ENCODE results near the gene DHX30.
"Not testable (repeated sequence)": the region's sequence is repeated elsewhere in the genome, so short reads cannot be mapped to it uniquely, and the experiment has no call there.

The DHX30 gene

GRCh38 chr3:47885168-47885567, 82.2 kb downstream of the DHX30 start:
- no peak for DNase-seq

DNA sequence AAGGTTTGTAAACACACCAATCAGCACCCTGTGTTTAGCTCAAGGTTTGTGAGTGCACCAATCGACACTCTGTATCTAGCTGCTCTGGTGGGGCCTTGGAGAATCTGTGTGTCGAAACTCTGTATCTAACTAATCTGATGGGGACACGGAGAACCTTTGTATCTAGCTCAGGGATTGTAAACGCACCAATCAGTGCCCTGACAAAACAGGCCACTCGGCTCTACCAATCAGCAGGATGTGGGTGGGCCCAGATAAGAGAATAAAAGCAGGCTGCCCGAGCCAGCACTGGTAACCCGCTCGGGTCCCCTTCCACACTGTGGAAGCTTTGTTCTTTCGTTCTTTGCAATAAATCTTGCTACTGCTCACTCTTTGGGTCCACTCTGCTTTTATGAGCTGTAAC, 85.1 kb downstream of the DHX30 start:
- not testable (repeated sequence) for DNase-seq

- DNase-seq = no peak
Observed at GRCh38 chr3:47888986-47889757, 86.2 kb downstream of the DHX30 start.

GRCh38 chr3:47890126-47890827, 87.3 kb downstream of the DHX30 start:
- DNase-seq = no peak

GRCh38 chr3:47890828-47891612, 88.1 kb downstream of the DHX30 start:
- no peak for DNase-seq

DNA sequence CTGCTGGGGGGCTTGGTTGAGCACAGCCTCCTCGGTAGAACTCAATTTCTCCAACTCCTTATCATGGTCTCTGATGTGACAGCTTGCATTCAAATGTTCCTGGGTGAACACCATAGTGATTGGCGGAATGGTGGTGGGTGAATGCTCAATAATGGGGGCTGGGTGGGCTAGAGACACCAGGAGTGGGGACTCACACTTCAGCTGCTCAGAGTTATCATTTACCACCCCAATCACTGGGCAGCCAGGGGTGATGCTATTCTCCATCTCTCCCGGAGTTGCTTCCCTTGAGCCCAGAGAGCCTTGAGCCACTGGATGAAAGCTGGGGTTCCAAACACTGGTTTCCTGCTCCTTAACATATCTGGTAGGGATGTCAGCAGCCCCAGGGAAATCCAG, 88.7 kb downstream of the DHX30 start:
- DNase-seq = no peak

DNA sequence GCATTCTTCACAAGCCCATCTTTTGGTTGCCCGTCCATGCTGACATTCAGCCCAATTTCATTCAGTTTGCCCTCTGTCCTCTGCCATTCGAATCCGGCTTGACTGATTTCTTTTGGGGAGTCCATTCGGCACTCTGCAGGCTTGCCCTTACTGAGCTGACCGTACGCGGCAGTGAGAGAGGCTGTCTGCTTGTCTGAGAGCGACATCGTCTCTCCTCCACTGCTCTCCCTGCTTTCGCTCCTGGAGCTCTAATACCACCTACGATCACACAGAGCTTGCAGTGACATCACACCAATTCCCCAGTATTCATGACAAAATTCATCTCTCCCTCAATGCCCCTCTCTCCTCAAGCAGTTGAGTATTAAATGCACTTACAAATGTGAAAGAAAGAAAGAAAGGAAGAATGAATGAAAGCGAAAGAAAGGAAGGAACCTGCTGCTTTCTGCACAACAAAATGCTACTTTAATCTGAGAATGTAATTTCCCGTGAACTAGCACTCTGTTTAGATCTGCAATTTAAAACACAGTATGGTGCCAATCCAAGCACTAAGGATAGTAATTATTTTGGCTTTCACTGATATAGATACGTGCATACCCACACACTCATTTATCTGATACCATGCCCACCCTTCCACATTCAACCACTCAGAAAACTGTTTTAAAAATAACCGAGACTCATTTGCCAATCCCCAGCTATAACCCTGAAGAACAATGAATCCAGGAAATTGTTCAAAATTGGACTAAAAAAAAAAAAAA, 89.5 kb downstream of the DHX30 start:
- no peak for DNase-seq

GRCh38 chr3:47895241-47895640, 92.3 kb downstream of the DHX30 start:
- DNase-seq = no peak

GRCh38 chr3:47896736-47897135, 93.8 kb downstream of the DHX30 start:
- DNase-seq = no peak

DNA sequence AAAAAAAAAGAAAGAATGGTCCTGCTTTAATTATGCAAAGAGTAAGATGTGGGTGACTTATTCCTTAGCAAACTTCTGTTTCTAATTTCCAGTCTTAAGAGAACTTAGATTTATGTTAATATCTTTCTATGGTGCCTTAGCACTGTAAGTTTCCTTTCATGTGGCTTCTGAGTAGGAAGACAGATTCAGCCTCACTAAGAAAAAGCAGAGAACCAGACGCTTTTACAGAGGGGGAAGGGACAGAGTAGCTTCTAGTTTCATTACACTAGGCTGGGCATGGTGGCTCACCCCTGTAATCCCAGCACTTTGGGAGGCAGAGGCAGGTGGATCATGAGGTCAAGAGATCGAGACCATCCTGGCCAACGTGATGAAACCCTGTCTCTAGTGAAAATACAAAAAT, 95.0 kb downstream of the DHX30 start:
- no peak for DNase-seq

DNA sequence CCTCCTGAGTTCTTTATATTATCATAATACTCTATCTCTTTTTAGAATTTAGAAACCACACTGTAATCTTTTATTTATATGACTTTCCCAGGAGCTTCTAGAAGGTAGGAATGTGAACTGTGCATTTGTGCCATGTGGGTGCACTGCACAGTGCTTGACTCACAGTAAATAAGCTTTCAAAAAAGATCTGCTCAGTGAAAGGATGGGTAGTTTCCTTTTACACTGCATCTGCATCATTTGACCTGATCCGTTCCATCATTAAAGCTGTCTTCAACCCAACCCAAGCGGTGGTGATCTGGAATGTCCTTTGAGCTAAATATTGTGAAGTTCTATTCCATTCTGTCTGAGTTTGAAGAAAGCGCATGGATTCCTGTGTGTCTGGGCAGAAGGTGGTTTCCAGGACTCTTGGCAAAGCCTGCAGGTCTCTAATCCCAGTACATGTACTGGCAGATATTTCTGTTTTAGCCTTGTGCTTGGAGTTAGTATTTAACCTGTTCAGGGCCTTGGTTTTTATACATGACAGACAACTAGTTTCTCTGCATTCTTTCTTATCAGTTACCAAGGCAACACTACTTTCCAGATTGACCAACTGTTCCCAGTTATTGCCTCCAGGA, 96.7 kb downstream of the DHX30 start:
- no peak for DNase-seq

All from CD4-positive, alpha-beta T cell treated with Interleukin-21 for 1 hour (primary cell).